ENCODE data around the gene PTPN7. TPM values are rescaled to one million over a fixed set of nuclear protein-coding genes. Genes with fewer than 3 reads are reported as not detected.

PTPN7 gene
- total and polyA plus RNA-seq, 2 of the 13 experiments (the other 11 are each of a cell fraction or from before 2014, with no cell fraction given) = not detected

DNA sequence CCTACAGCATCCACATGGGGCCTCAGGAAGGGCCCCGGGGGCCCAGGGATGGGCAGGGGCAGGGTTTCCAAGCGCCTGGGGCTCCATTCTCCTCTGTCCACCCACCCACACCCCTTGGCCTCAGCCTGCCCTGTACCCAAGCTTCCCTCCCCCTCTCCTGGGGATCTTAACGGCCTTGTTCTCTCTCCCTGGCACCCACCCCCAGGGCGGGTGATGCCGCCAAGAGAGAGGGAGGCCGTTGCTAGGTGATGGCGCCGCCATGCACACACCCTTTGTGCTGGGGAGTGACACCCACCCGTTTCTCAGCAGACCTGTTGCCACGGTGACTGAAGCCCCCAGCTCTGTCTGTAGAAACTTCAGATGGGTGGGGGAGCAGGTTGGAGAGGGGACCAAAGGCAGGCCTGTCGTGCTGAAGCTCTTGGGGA lies 30.1 kb downstream of the PTPN7 start:
- ChIA-PET POLR2A (interaction anchor here (1.2 kb wide), 1 partner anchor 120 kb away, joined by 3 read pairs; the partner anchor contains the start of gene ELF3), CTCF (ENCODE audit: low intra/inter-chr PET ratio, low total read pairs) (no interaction called here)
- in situ Hi-C loops (cut with HindIII; ENCODE audit: extremely low pct_ligation_motif_present, low pct_unique_long_range_greater_than_20kb) = loop anchor here (5.0 kb wide), 1 partner anchor 233 kb away; no protein-coding TSS in a partner anchor
- no peak for TF ChIP-seq ZNF354B (CRISPR knock-in tag; IDR thresholded peaks at IDR 0.05)
- TF ChIP-seq, protein P1, sequence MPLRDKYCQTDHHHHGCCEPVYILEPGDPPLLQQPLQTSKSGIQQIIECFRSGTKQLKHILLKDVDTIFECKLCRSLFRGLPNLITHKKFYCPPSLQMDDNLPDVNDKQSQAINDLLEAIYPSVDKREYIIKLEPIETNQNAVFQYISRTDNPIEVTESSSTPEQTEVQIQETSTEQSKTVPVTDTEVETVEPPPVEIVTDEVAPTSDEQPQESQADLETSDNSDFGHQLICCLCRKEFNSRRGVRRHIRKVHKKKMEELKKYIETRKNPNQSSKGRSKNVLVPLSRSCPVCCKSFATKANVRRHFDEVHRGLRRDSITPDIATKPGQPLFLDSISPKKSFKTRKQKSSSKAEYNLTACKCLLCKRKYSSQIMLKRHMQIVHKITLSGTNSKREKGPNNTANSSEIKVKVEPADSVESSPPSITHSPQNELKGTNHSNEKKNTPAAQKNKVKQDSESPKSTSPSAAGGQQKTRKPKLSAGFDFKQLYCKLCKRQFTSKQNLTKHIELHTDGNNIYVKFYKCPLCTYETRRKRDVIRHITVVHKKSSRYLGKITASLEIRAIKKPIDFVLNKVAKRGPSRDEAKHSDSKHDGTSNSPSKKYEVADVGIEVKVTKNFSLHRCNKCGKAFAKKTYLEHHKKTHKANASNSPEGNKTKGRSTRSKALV (CRISPR knock-in tag; IDR thresholded peaks at IDR 0.05) = no peak
- no peak for TF ChIP-seq HDAC6 (IDR thresholded peaks at IDR 0.05; ENCODE audit: low read depth, low read length)
- TF ChIP-seq HNRNPH1 (optimal IDR thresholded peaks at IDR 0.05; ENCODE audit: low read depth, low read length) = no peak
- no peak overlapping the region for H2AFZ ChIP-seq (ENCODE audit: low read length)
- H3K9me3 ChIP-seq (ENCODE audit: low read length) = no peaks in the 10 kb centered on the region
- H3K4me3 ChIP-seq (replicated peaks in 1 of 3; ENCODE audit: insufficient read depth in 1 of 3, low read depth in 2 of 3, low read length in 3 of 3) = no peak overlapping the region
- H3K79me2 ChIP-seq (ENCODE audit: insufficient read depth, low read length) = no peaks in the 10 kb centered on the region
- no TSS peak for BruUV-seq (replicated peaks)
- peaks cover 0 to 2% of the 10 kb centered on the region in 2 experiments; a peak in 1 of 5 replicates for H3K36me3 ChIP-seq (replicated peaks in 1 of 2; ENCODE audit: control insufficient read depth in 1 of 2, insufficient read depth in 2 of 2, low read length in 2 of 2)
- 0 out of 5 replicates have a peak, but pooled peaks cover 0 to 6% of the 10 kb centered on the region in 2 experiments for H3K27me3 ChIP-seq (ENCODE audit: control insufficient read depth in 1 of 2, insufficient read depth in 2 of 2, low read length in 2 of 2)
- no peak overlapping the region for H3K9ac ChIP-seq (ENCODE audit: insufficient read depth, low read depth, low read length)
- FAIRE-seq = no peak
- intact Hi-C loops (cut with micrococcal nuclease; ENCODE audit: unreplicated experiment) = no loop called here
- H4K20me1 ChIP-seq (ENCODE audit: insufficient read depth, low read length) = 0 out of 2 replicates have a peak, but pooled peaks cover 5% of the 10 kb centered on the region
- H3K27ac ChIP-seq (ENCODE audit: extremely low read length, insufficient read depth, low read length) = no peak overlapping the region
- ATAC-seq = no peak; the same call in 2 of the 3 replicates
- H3K4me1 ChIP-seq (ENCODE audit: insufficient read depth, low read length) = 0 out of 2 replicates have a peak, but pooled peaks cover 6% of the 10 kb centered on the region
- H3K4me2 ChIP-seq (ENCODE audit: low read depth, low read length) = no peak overlapping the region
- 39% methylated on average over 6 of the region's 11 CpGs for WGBS (ENCODE audit: low lambda C conversion rate)
- no peak for DNase-seq (ENCODE audit: low spot score)
